Measurements from ENCODE around the gene ITGA2B. TPM values are rescaled to one million over a fixed set of nuclear protein-coding genes. Genes with fewer than 3 reads are reported as not detected.

ITGA2B gene
- polyA plus RNA-seq (2013) = 46.6 TPM

GRCh38 chr17:44389281-44389680, at the start of gene ITGA2B:
ITGA2B (minus strand) TSS chr17:44389649; CDS start chr17:44389473, 176 bp downstream.
- H3K4me3 ChIP-seq (ENCODE audit: control insufficient read depth in 1 of 7, extremely low read depth in 1 of 7, insufficient read depth in 4 of 7, low read depth in 2 of 7, low read length in 6 of 7) = peak within 1 kb of the TSS in 5 of 7 experiments; percentile 5 to 60 (median 39)
- H3K27me3 ChIP-seq (replicated peaks in 2 of 5; ENCODE audit: control insufficient read depth in 4 of 5, insufficient read depth in 5 of 5, low read length in 4 of 5) = peaks cover 0 to 3% (median 0%) of the 10 kb centered on the region in 5 experiments
- WGBS (ENCODE audit: insufficient coverage) = 0% methylated on average over 1 of the region's 1 CpG
- ChIA-PET POLR2A (no interaction called here), CTCF (interaction anchor here (1.1 to 9.0 kb wide), 5 partner anchors 9 to 134 kb away, joined by 4 to 76 read pairs (median 4); no protein-coding TSS in a partner anchor)
- H3K4me1 ChIP-seq (ENCODE audit: control extremely low read depth in 1 of 4, control insufficient read depth in 4 of 4, insufficient read depth in 4 of 4, low read length in 3 of 4) = peaks cover 9 to 76% (median 55%) of the 10 kb centered on the region in 4 experiments
- peak within 1 kb of the TSS; percentile 27 to 60 for H3K27ac ChIP-seq (ENCODE audit: insufficient read depth in 1 of 2, low read depth in 1 of 2, low read length in 2 of 2, poor library complexity in 1 of 2, severe bottlenecking in 2 of 2)
- no peaks in the 10 kb centered on the region for H3K36me3 ChIP-seq (ENCODE audit: control insufficient read depth in 4 of 4, insufficient read depth in 4 of 4, low read length in 3 of 4)
- H3K9me3 ChIP-seq (ENCODE audit: control extremely low read depth in 1 of 5, control insufficient read depth in 4 of 5, insufficient read depth in 2 of 5, low read depth in 1 of 5, low read length in 4 of 5) = no peaks in the 10 kb centered on the region
- no peak for DNase-seq

GRCh38 chr17:44439168-44439567, 49.7 kb upstream of the ITGA2B start:
- WGBS (ENCODE audit: insufficient coverage) = 36% methylated on average over 1 of the region's 3 CpGs
- Histone ChIP-seq H3K27ac (ENCODE audit: insufficient read depth in 1 of 2, low read depth in 1 of 2, low read length in 2 of 2, poor library complexity in 1 of 2, severe bottlenecking in 2 of 2) (no peak overlapping the region), H3K4me3 (ENCODE audit: control insufficient read depth in 1 of 7, extremely low read depth in 1 of 7, insufficient read depth in 4 of 7, low read depth in 2 of 7, low read length in 6 of 7) (no peak overlapping the region), H3K27me3 (replicated peaks in 2 of 5; ENCODE audit: control insufficient read depth in 4 of 5, insufficient read depth in 5 of 5, low read length in 4 of 5) (no peaks in the 10 kb centered on the region), H3K4me1 (ENCODE audit: control extremely low read depth in 1 of 4, control insufficient read depth in 4 of 4, insufficient read depth in 4 of 4, low read length in 3 of 4) (peaks cover 4 to 10% (median 7%) of the 10 kb centered on the region in 4 experiments), H3K36me3 (ENCODE audit: control insufficient read depth in 4 of 4, insufficient read depth in 4 of 4, low read length in 3 of 4) (peaks cover 4 to 19% (median 16%) of the 10 kb centered on the region in 4 experiments), H3K9me3 (ENCODE audit: control extremely low read depth in 1 of 5, control insufficient read depth in 4 of 5, insufficient read depth in 2 of 5, low read depth in 1 of 5, low read length in 4 of 5) (no peaks in the 10 kb centered on the region)
- POLR2A ChIA-PET = no interaction called here
- CTCF ChIA-PET = interaction anchor here (1.1 kb wide), 1 partner anchor 8 kb away, joined by 3 read pairs; no protein-coding TSS in a partner anchor
- peak in 1 of 3 donors; percentile 4 for DNase-seq

GRCh38 chr17:44438636-44439035, 49.2 kb upstream of the ITGA2B start:
- WGBS (ENCODE audit: insufficient coverage) = 83% methylated on average over 1 of the region's 2 CpGs

GRCh38 chr17:44436336-44436735, 46.9 kb upstream of the ITGA2B start:
- ChIA-PET POLR2A (no interaction called here), CTCF (interaction anchor here (1.5 kb wide), 1 partner anchor 17 kb away, joined by 4 read pairs; no protein-coding TSS in a partner anchor)
- H3K27me3 ChIP-seq (replicated peaks in 2 of 5; ENCODE audit: control insufficient read depth in 4 of 5, insufficient read depth in 5 of 5, low read length in 4 of 5) = no peaks in the 10 kb centered on the region
- no peak overlapping the region for H3K4me3 ChIP-seq (ENCODE audit: control insufficient read depth in 1 of 7, extremely low read depth in 1 of 7, insufficient read depth in 4 of 7, low read depth in 2 of 7, low read length in 6 of 7)
- peaks cover 7 to 43% (median 27%) of the 10 kb centered on the region in 4 experiments for H3K36me3 ChIP-seq (ENCODE audit: control insufficient read depth in 4 of 4, insufficient read depth in 4 of 4, low read length in 3 of 4)
- no peak for DNase-seq
- no peaks in the 10 kb centered on the region for H3K9me3 ChIP-seq (ENCODE audit: control extremely low read depth in 1 of 5, control insufficient read depth in 4 of 5, insufficient read depth in 2 of 5, low read depth in 1 of 5, low read length in 4 of 5)
- WGBS (ENCODE audit: insufficient coverage) = no CpG with 5 or more reads among the region's 2 CpGs
- H3K27ac ChIP-seq (ENCODE audit: insufficient read depth in 1 of 2, low read depth in 1 of 2, low read length in 2 of 2, poor library complexity in 1 of 2, severe bottlenecking in 2 of 2) = no peak overlapping the region
- H3K4me1 ChIP-seq (ENCODE audit: control extremely low read depth in 1 of 4, control insufficient read depth in 4 of 4, insufficient read depth in 4 of 4, low read length in 3 of 4) = peaks cover 4 to 10% (median 7%) of the 10 kb centered on the region in 4 experiments

More at GRCh38 chr17:44438636-44439035, 49.2 kb upstream of the ITGA2B start:
- Histone ChIP-seq H3K27me3 (replicated peaks in 2 of 5; ENCODE audit: control insufficient read depth in 4 of 5, insufficient read depth in 5 of 5, low read length in 4 of 5) (no peaks in the 10 kb centered on the region), H3K9me3 (ENCODE audit: control extremely low read depth in 1 of 5, control insufficient read depth in 4 of 5, insufficient read depth in 2 of 5, low read depth in 1 of 5, low read length in 4 of 5) (no peaks in the 10 kb centered on the region), H3K36me3 (ENCODE audit: control insufficient read depth in 4 of 4, insufficient read depth in 4 of 4, low read length in 3 of 4) (peaks cover 4 to 23% (median 17%) of the 10 kb centered on the region in 4 experiments), H3K27ac (ENCODE audit: insufficient read depth in 1 of 2, low read depth in 1 of 2, low read length in 2 of 2, poor library complexity in 1 of 2, severe bottlenecking in 2 of 2) (no peak overlapping the region), H3K4me1 (ENCODE audit: control extremely low read depth in 1 of 4, control insufficient read depth in 4 of 4, insufficient read depth in 4 of 4, low read length in 3 of 4) (peaks cover 4 to 10% (median 7%) of the 10 kb centered on the region in 4 experiments), H3K4me3 (ENCODE audit: control insufficient read depth in 1 of 7, extremely low read depth in 1 of 7, insufficient read depth in 4 of 7, low read depth in 2 of 7, low read length in 6 of 7) (no peak overlapping the region)
- peak in 2 of 3 donors; percentile 17 to 30 for DNase-seq
- ChIA-PET CTCF (interaction anchor here (0.7 to 1.1 kb wide), 2 partner anchors 9 to 23 kb away, joined by 3 read pairs; no protein-coding TSS in a partner anchor), POLR2A (no interaction called here)

- 98% methylated on average over 6 of the region's 9 CpGs for WGBS (ENCODE audit: insufficient coverage)
- H3K36me3 ChIP-seq (ENCODE audit: control insufficient read depth in 4 of 4, insufficient read depth in 4 of 4, low read length in 3 of 4) = peaks cover 7 to 50% (median 33%) of the 10 kb centered on the region in 4 experiments
- no peaks in the 10 kb centered on the region for H3K4me1 ChIP-seq (ENCODE audit: control extremely low read depth in 1 of 4, control insufficient read depth in 4 of 4, insufficient read depth in 4 of 4, low read length in 3 of 4)
- DNase-seq = no peak
- no peaks in the 10 kb centered on the region for H3K9me3 ChIP-seq (ENCODE audit: control extremely low read depth in 1 of 5, control insufficient read depth in 4 of 5, insufficient read depth in 2 of 5, low read depth in 1 of 5, low read length in 4 of 5)
- CTCF ChIA-PET = interaction anchor here (0.9 to 2.4 kb wide), 3 partner anchors 13 to 31 kb away, joined by 3 to 7 read pairs (median 3); no protein-coding TSS in a partner anchor
- no peak overlapping the region for H3K27ac ChIP-seq (ENCODE audit: insufficient read depth in 1 of 2, low read depth in 1 of 2, low read length in 2 of 2, poor library complexity in 1 of 2, severe bottlenecking in 2 of 2)
- no peaks in the 10 kb centered on the region for H3K27me3 ChIP-seq (replicated peaks in 2 of 5; ENCODE audit: control insufficient read depth in 4 of 5, insufficient read depth in 5 of 5, low read length in 4 of 5)
- no peak overlapping the region for H3K4me3 ChIP-seq (ENCODE audit: control insufficient read depth in 1 of 7, extremely low read depth in 1 of 7, insufficient read depth in 4 of 7, low read depth in 2 of 7, low read length in 6 of 7)
- POLR2A ChIA-PET = no interaction called here
Measured at GRCh38 chr17:44432254-44433157, 43.1 kb upstream of the ITGA2B start.

GRCh38 chr17:44424828-44425461, 35.5 kb upstream of the ITGA2B start:
- Histone ChIP-seq H3K27ac (ENCODE audit: insufficient read depth in 1 of 2, low read depth in 1 of 2, low read length in 2 of 2, poor library complexity in 1 of 2, severe bottlenecking in 2 of 2) (no peak overlapping the region), H3K36me3 (ENCODE audit: control insufficient read depth in 4 of 4, insufficient read depth in 4 of 4, low read length in 3 of 4) (peaks cover 8 to 42% (median 19%) of the 10 kb centered on the region in 4 experiments), H3K9me3 (ENCODE audit: control extremely low read depth in 1 of 5, control insufficient read depth in 4 of 5, insufficient read depth in 2 of 5, low read depth in 1 of 5, low read length in 4 of 5) (no peaks in the 10 kb centered on the region), H3K27me3 (replicated peaks in 2 of 5; ENCODE audit: control insufficient read depth in 4 of 5, insufficient read depth in 5 of 5, low read length in 4 of 5) (no peaks in the 10 kb centered on the region), H3K4me1 (ENCODE audit: control extremely low read depth in 1 of 4, control insufficient read depth in 4 of 4, insufficient read depth in 4 of 4, low read length in 3 of 4) (no peaks in the 10 kb centered on the region), H3K4me3 (ENCODE audit: control insufficient read depth in 1 of 7, extremely low read depth in 1 of 7, insufficient read depth in 4 of 7, low read depth in 2 of 7, low read length in 6 of 7) (no peak overlapping the region)
- WGBS (ENCODE audit: insufficient coverage) = 100% methylated on average over 2 of the region's 3 CpGs
- CTCF ChIA-PET = interaction anchor here (1.4 kb wide), 1 partner anchor 215 kb away, joined by 3 read pairs; no protein-coding TSS in a partner anchor
- DNase-seq = no peak
- POLR2A ChIA-PET = no interaction called here

Measured in common myeloid progenitor, CD34-positive (primary cell).